H1 (cell line): ENCODE measurements around the gene PKIB. TPM values are rescaled to one million over a fixed set of nuclear protein-coding genes. Genes with fewer than 3 reads are reported as not detected.

ENCODE experiments used
- CTCF ChIA-PET: fragments of 300-600 bp; sonication (Branson Sonifier 250); formaldehyde crosslinking; loops from one replicate; lab custom pipeline; 2021; ENCODE audit not compliant: partially characterized antibody; lab: Charles Lee
- POLR2A ChIA-PET: fragments of 300-600 bp; sonication (Branson Sonifier 250); formaldehyde crosslinking; loops from one replicate; lab custom pipeline; 2021; ENCODE audit warnings: inconsistent platforms; ENCODE audit not compliant: partially characterized antibody; lab: Charles Lee
- DNase-seq, 2 experiments: peaks; one replicate each; pipeline versions ENCODE4 v3.0.0 to v3.0.0-alpha.2; 2010 to 2022; ENCODE audit warnings: low spot score in 2 of 2, low read depth in 1 of 2, mixed read lengths in 1 of 2
- FAIRE-seq: peaks from 2 replicates; lab custom pipeline; 2011; peaks lifted over from hg19 to GRCh38; lab: Jason Lieb, UNC
- H2AFZ ChIP-seq: 2 replicates; pipeline ENCODE4 v1.8.1; 2012; ENCODE audit warnings: low read length, inconsistent platforms
- H2AK5ac ChIP-seq: 2 replicates; pipeline ENCODE4 v1.6.1; 2013; ENCODE audit warnings: low read depth, low read length
- H2BK120ac ChIP-seq: replicated peaks from 2 replicates; pipeline ENCODE3; 2013; ENCODE audit warnings: low read depth, low read length, inconsistent platforms
- H2BK12ac ChIP-seq: 2 replicates; pipeline ENCODE4 v1.6.1; 2013; ENCODE audit warnings: low read depth, low read length
- H2BK15ac ChIP-seq: 2 replicates; pipeline ENCODE4 v1.6.1; 2013; ENCODE audit warnings: low read length
- H2BK20ac ChIP-seq: 2 replicates; pipeline ENCODE4 v1.6.1; 2013; ENCODE audit warnings: low read length
- H2BK5ac ChIP-seq: 2 replicates; pipeline ENCODE4 v1.6.1; 2013; ENCODE audit warnings: low read depth, low read length
- H3K14ac ChIP-seq: 2 replicates; pipeline ENCODE4 v1.6.1; 2013; ENCODE audit warnings: inconsistent platforms; ENCODE audit not compliant: insufficient read length
- H3K18ac ChIP-seq: 2 replicates; pipeline ENCODE4 v1.6.1; 2013; ENCODE audit warnings: low read length; ENCODE audit errors: extremely low read depth
- H3K23ac ChIP-seq: 2 replicates; pipeline ENCODE4 v1.6.1; 2013; ENCODE audit warnings: inconsistent platforms; ENCODE audit not compliant: insufficient read length
- H3K23me2 ChIP-seq: 2 replicates; pipeline ENCODE4 v1.6.1; 2013; ENCODE audit warnings: low read depth, low read length
- H3K27ac ChIP-seq: 2 replicates; pipeline ENCODE4 v1.6.1; 2011; ENCODE audit warnings: low read depth, low read length, inconsistent platforms
- H3K27me3 ChIP-seq, 4 experiments: replicated peaks in 1 of 4; 1 replicate in 1 of 4; 2 replicates in 3 of 4; pipeline versions ENCODE4 v1.6.1 to v1.8.1; 2011 to 2013; ENCODE audit warnings: low read length in 3 of 4, mild to moderate bottlenecking in 3 of 4, inconsistent platforms in 2 of 4, mixed read lengths in 2 of 4, moderate library complexity in 1 of 4; ENCODE audit not compliant: control insufficient read depth in 3 of 4, insufficient read depth in 3 of 4; ENCODE audit errors: extremely low read depth in 1 of 4
- H3K36me3 ChIP-seq, 4 experiments: 2 replicates each; pipeline versions ENCODE4 v1.6.1 to v1.8.1; 2011 to 2013; ENCODE audit warnings: mild to moderate bottlenecking in 4 of 4, low read length in 3 of 4, moderate library complexity in 2 of 4, control low read depth in 1 of 4, inconsistent platforms in 1 of 4; ENCODE audit not compliant: insufficient read depth in 4 of 4, control insufficient read depth in 2 of 4
- H3K4ac ChIP-seq: replicated peaks from 2 replicates; pipeline ENCODE3; 2013; ENCODE audit warnings: low read length, low read depth, mixed read lengths, inconsistent platforms; ENCODE audit not compliant: insufficient read length
- H3K4me1 ChIP-seq, 4 experiments: replicated peaks in 1 of 4; 1 replicate in 1 of 4; 2 replicates in 3 of 4; pipeline versions ENCODE4 v1.6.1 to v1.8.1; 2011 to 2013; ENCODE audit warnings: low read length in 3 of 4, inconsistent platforms in 2 of 4, mixed read lengths in 1 of 4; ENCODE audit not compliant: insufficient read depth in 4 of 4, control insufficient read depth in 3 of 4
- H3K4me2 ChIP-seq, 2 experiments: 2 replicates each; pipeline versions ENCODE4 v1.6.1 to v1.8.1; 2011 to 2013; ENCODE audit warnings: low read depth in 2 of 2, low read length in 2 of 2, control low read depth in 1 of 2, inconsistent platforms in 1 of 2, mild to moderate bottlenecking in 1 of 2; ENCODE audit not compliant: insufficient read depth in 1 of 2
- H3K4me3 ChIP-seq, 4 experiments: fragments of 200-600, 300-600 bp in 1 of 4; sonication (generic), shearing (Covaris generic), sonication (Bioruptor Twin) in 1 of 4; 2 replicates each; pipeline versions ENCODE4 v1.5.1 to v1.8.1; 2011 to 2016; ENCODE audit warnings: low read length in 4 of 4, low read depth in 3 of 4, control low read depth in 2 of 4, inconsistent platforms in 2 of 4, mild to moderate bottlenecking in 2 of 4, mixed read lengths in 1 of 4, moderate library complexity in 1 of 4; ENCODE audit not compliant: insufficient read depth in 2 of 4; ENCODE audit errors: extremely low read depth in 1 of 4
- H3K56ac ChIP-seq: replicated peaks from 2 replicates; pipeline ENCODE3; 2013; ENCODE audit warnings: low read depth, mild to moderate bottlenecking, mixed read lengths, low read length, inconsistent platforms; ENCODE audit not compliant: insufficient read length
- H3K79me1 ChIP-seq: 2 replicates; pipeline ENCODE4 v1.6.1; 2013; ENCODE audit warnings: low read depth, low read length, control low read depth
- H3K79me2 ChIP-seq, 2 experiments: 2 replicates each; pipeline versions ENCODE4 v1.6.1 to v1.8.1; 2012 to 2013; ENCODE audit warnings: low read length in 2 of 2, mild to moderate bottlenecking in 2 of 2, inconsistent platforms in 1 of 2; ENCODE audit not compliant: insufficient read depth in 2 of 2, control insufficient read depth in 1 of 2
- H3K9ac ChIP-seq, 4 experiments: replicated peaks in 1 of 4; 1 replicate in 1 of 4; 2 replicates in 3 of 4; pipeline versions ENCODE4 v1.6.1 to v1.8.1; 2011 to 2013; ENCODE audit warnings: low read depth in 3 of 4, low read length in 3 of 4, control low read depth in 2 of 4, mild to moderate bottlenecking in 2 of 4, moderate library complexity in 2 of 4, inconsistent platforms in 1 of 4; ENCODE audit errors: extremely low read depth in 1 of 4
- H3K9me3 ChIP-seq, 2 experiments: 2 replicates each; pipeline versions ENCODE4 v1.6.1 to v1.8.1; 2012 to 2013; ENCODE audit warnings: mild to moderate bottlenecking in 2 of 2, moderate library complexity in 2 of 2, control low read depth in 1 of 2, inconsistent platforms in 1 of 2, low read depth in 1 of 2, low read length in 1 of 2, mixed read lengths in 1 of 2; ENCODE audit not compliant: insufficient read depth in 2 of 2
- H4K20me1 ChIP-seq, 2 experiments: replicated peaks in 1 of 2; 2 replicates each; pipeline versions ENCODE3 to v1.8.1; 2011 to 2013; ENCODE audit warnings: inconsistent platforms in 2 of 2, low read length in 2 of 2, mild to moderate bottlenecking in 1 of 2; ENCODE audit not compliant: insufficient read depth in 2 of 2, control insufficient read depth in 1 of 2
- H4K5ac ChIP-seq: 2 replicates; pipeline ENCODE4 v1.6.1; 2013; ENCODE audit warnings: low read length, low read depth, mixed read lengths, inconsistent platforms; ENCODE audit not compliant: insufficient read length
- H4K8ac ChIP-seq: 2 replicates; pipeline ENCODE4 v1.8.0; 2013; ENCODE audit warnings: mild to moderate bottlenecking, moderate library complexity, low read length, inconsistent platforms; ENCODE audit not compliant: insufficient read depth; ENCODE audit errors: extremely low read depth
- H4K91ac ChIP-seq: replicated peaks from 2 replicates; pipeline ENCODE3; 2013; ENCODE audit warnings: low read length, mixed read lengths, inconsistent platforms; ENCODE audit not compliant: insufficient read length
- ASH2L ChIP-seq: fragments of 200-600, 300-600 bp; sonication (generic); IDR thresholded peaks from one replicate; pipeline ENCODE4 v1.7.1; 2017; ENCODE audit warnings: low read length
- CBX5 ChIP-seq: fragments of 300-800, 300-1000 bp; sonication (generic); IDR thresholded peaks from 2 replicates; pipeline ENCODE4 v1.7.1; 2016; ENCODE audit warnings: antibody characterized with exemption, low read length, low read depth
- CHD1 ChIP-seq: IDR thresholded peaks from 2 replicates; pipeline ENCODE4 v1.6.1; 2012; ENCODE audit warnings: low read depth, low read length, improper control_type of control experiment
- HDAC6 ChIP-seq: IDR thresholded peaks from one replicate; pipeline ENCODE4 v1.7.1; 2012; ENCODE audit warnings: low read depth, mild to moderate bottlenecking, inconsistent platforms, low read length, moderate library complexity
- SP2 ChIP-seq: IDR thresholded peaks from 2 replicates; pipeline ENCODE4 v1.6.1; 2012; ENCODE audit warnings: mild to moderate bottlenecking, low read length, inconsistent platforms
- SRF ChIP-seq: IDR thresholded peaks from 2 replicates; pipeline ENCODE4 v1.6.1; 2011; ENCODE audit warnings: mild to moderate bottlenecking, low read depth, low read length, moderate library complexity
- TAF1 ChIP-seq: IDR thresholded peaks from 2 replicates; pipeline ENCODE4 v1.6.1; 2011; ENCODE audit warnings: mild to moderate bottlenecking, low read depth, low read length
- WGBS, 2 experiments: shearing (Covaris generic) in 1 of 2; methylation state at CpG; one replicate each; pipeline versions ENCODE4 v1.1.6 to v1.1.7; 2013 to 2015; ENCODE audit warnings: low lambda C conversion rate in 2 of 2, mixed read lengths in 2 of 2, inconsistent platforms in 1 of 2, low coverage in 1 of 2, missing lambda C conversion rate in 1 of 2; ENCODE audit not compliant: insufficient replicate concordance in 2 of 2, insufficient coverage in 1 of 2, insufficient read length in 1 of 2; ENCODE audit errors: extremely low coverage in 1 of 2, missing lambda C conversion rate in 1 of 2; 5-methylcytosine and 5-hydroxymethylcytosine counted together
- polyA plus RNA-seq, 7 experiments: library from polyadenylated mRNA; depleted of rRNA in 3 of 7; stranded (reverse) in 5 of 7; unstranded in 2 of 7; fragments of >200 nt in 5 of 7; fragments of 200-250 nt in 2 of 7; gene quantifications; 1 replicate in 5 of 7; 2 replicates in 1 of 7; 4 replicates in 1 of 7; pipeline versions ENCODE4 v1.2.1 to v1.2.3, GENCODE V29; 2011 to 2013; ENCODE audit warnings: missing spikeins in 2 of 7, mixed read lengths in 2 of 7
- total RNA-seq: library from RNA; stranded (reverse); fragmentation: NEBNext Ultra II Directional; extraction: Animal tissue kit (Norgen Biotek cat#: 25700); gene quantifications from 2 replicates; pipeline ENCODE4 v1.2.1, GENCODE V29; 2021

Gene PKIB
- total and polyA plus RNA-seq, 2 of the 8 experiments (the other 6 are each of a cell fraction or from before 2014, with no cell fraction given): 13.5 to 73.3 TPM

- Histone ChIP-seq H3K4me1 (peaks cover 2 to 7% (median 6%) of the 10 kb centered on the region in 4 experiments; a peak in 5 of 7 replicates), H4K20me1 (no peaks in the 10 kb centered on the region), H3K23ac (no peak overlapping the region), H3K27me3 (no peaks in the 10 kb centered on the region), H3K14ac (no peak overlapping the region), H3K36me3 (no peaks in the 10 kb centered on the region), H3K4me2 (no peak overlapping the region), H3K79me2 (no peaks in the 10 kb centered on the region), H2AFZ (no peak overlapping the region), H3K79me1 (no peaks in the 10 kb centered on the region), H3K23me2 (no peaks in the 10 kb centered on the region; the same call in 1 of the 2 replicates), H4K5ac (no peak overlapping the region), H3K9me3 (no peaks in the 10 kb centered on the region; a peak in 1 of 4 replicates), H3K27ac (no peak overlapping the region), H2BK120ac (no peak overlapping the region), H3K4ac (no peak overlapping the region), H4K91ac (no peak overlapping the region), H3K18ac (no peak overlapping the region), H4K8ac (no peak overlapping the region), H2BK20ac (no peak overlapping the region), H2BK12ac (no peak overlapping the region), H2AK5ac (no peak overlapping the region), H3K4me3 (no peak overlapping the region), H3K56ac (no peak overlapping the region), H2BK5ac (no peak overlapping the region), H2BK15ac (no peak overlapping the region), H3K9ac (no peak overlapping the region)
- TF ChIP-seq SRF (no peak), HDAC6 (no peak), ASH2L (no peak), TAF1 (no peak), CHD1 (no peak), SP2 (no peak), CBX5 (no peak)
- FAIRE-seq (no peak), DNase-seq (no peak)
- 92% methylated on average over 3 of the region's 3 CpGs; no CpG with 5 or more reads in 1 of the 2 experiments for WGBS, 2 experiments
- CTCF ChIA-PET: interaction anchor here (0.8 to 0.9 kb wide), 2 partner anchors 8 to 102 kb away, joined by 3 read pairs; no protein-coding TSS in a partner anchor
- POLR2A ChIA-PET: no interaction called here
Measured at GRCh38 chr6:122736616-122737015, 126.4 kb downstream of the PKIB start.
